Measurements from ENCODE around the gene MDN1. TPM values are rescaled to one million over a fixed set of nuclear protein-coding genes. Genes with fewer than 3 reads are reported as not detected.

The MDN1 gene, protein sequence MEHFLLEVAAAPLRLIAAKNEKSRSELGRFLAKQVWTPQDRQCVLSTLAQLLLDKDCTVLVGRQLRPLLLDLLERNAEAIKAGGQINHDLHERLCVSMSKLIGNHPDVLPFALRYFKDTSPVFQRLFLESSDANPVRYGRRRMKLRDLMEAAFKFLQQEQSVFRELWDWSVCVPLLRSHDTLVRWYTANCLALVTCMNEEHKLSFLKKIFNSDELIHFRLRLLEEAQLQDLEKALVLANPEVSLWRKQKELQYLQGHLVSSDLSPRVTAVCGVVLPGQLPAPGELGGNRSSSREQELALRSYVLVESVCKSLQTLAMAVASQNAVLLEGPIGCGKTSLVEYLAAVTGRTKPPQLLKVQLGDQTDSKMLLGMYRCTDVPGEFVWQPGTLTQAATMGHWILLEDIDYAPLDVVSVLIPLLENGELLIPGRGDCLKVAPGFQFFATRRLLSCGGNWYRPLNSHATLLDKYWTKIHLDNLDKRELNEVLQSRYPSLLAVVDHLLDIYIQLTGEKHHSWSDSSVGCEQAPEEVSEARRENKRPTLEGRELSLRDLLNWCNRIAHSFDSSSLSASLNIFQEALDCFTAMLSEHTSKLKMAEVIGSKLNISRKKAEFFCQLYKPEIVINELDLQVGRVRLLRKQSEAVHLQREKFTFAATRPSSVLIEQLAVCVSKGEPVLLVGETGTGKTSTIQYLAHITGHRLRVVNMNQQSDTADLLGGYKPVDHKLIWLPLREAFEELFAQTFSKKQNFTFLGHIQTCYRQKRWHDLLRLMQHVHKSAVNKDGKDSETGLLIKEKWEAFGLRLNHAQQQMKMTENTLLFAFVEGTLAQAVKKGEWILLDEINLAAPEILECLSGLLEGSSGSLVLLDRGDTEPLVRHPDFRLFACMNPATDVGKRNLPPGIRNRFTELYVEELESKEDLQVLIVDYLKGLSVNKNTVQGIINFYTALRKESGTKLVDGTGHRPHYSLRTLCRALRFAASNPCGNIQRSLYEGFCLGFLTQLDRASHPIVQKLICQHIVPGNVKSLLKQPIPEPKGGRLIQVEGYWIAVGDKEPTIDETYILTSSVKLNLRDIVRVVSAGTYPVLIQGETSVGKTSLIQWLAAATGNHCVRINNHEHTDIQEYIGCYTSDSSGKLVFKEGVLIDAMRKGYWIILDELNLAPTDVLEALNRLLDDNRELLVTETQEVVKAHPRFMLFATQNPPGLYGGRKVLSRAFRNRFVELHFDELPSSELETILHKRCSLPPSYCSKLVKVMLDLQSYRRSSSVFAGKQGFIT (N-terminal part only)
- total RNA-seq = 10 to 100 TPM; 21.3 to 30.4 (median 24.1) TPM

DNA sequence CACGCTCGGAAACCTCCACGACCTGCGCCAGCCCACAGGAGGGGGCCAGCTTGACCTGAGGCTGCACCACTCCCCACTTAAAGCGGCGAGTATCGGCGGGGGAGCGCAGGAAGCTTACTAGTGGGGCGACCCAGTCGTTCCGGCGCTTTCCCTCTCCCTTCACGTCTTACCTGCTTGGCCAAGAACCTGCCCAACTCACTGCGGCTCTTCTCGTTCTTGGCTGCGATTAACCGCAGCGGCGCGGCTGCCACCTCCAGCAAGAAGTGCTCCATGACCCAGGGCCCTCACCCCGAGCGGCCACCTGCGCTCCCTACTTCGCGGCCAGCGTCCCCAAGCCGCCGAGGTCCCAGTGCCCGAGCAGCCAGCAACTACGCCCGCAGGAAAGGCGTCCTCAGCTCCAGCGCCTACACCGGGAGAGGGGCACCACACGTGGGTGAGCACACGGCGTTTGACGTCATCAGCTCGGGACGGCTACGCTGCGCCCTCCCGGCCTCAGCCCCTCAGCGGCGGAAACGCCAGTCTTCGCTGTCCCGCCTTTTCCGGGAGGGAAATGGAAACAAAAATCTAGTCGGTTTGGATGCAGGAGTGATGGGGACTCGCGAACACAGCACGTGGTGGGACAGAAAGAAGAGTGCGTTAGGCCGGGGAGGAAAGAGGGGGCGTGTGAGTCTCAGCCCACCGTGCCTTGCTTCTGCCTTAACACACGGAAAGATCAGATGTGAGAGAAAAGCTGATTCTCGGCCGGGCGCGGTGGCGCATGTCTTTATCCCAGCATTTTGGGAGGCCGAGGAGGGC, at the start of gene MDN1:
TSS of gene MDN1 (minus strand) at position 459 of the 795 bp plus-strand sequence. CDS start at position 272, 187 bp downstream.
- H3K27ac ChIP-seq = peak within 1 kb of the TSS; percentile 80 to 93 (median 92)
- no peaks in the 10 kb centered on the region for H3K36me3 ChIP-seq
- no peak for TF ChIP-seq EP300 (IDR thresholded peaks at IDR 0.05)
- peak; percentile 91 for TF ChIP-seq POLR2AphosphoS5 (IDR thresholded peaks at IDR 0.05)
- TF ChIP-seq POLR2A (IDR thresholded peaks at IDR 0.05) = peak; percentile 57 to 63
- TF ChIP-seq, protein P1, sequence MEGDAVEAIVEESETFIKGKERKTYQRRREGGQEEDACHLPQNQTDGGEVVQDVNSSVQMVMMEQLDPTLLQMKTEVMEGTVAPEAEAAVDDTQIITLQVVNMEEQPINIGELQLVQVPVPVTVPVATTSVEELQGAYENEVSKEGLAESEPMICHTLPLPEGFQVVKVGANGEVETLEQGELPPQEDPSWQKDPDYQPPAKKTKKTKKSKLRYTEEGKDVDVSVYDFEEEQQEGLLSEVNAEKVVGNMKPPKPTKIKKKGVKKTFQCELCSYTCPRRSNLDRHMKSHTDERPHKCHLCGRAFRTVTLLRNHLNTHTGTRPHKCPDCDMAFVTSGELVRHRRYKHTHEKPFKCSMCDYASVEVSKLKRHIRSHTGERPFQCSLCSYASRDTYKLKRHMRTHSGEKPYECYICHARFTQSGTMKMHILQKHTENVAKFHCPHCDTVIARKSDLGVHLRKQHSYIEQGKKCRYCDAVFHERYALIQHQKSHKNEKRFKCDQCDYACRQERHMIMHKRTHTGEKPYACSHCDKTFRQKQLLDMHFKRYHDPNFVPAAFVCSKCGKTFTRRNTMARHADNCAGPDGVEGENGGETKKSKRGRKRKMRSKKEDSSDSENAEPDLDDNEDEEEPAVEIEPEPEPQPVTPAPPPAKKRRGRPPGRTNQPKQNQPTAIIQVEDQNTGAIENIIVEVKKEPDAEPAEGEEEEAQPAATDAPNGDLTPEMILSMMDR (IDR thresholded peaks at IDR 0.05) = peak in 1 of 4 experiments; percentile 7
- H3K4me1 ChIP-seq = peaks cover 0 to 33% (median 9%) of the 10 kb centered on the region in 3 donors
- ATAC-seq = peak; percentile 99
- no peaks in the 10 kb centered on the region for H3K27me3 ChIP-seq
- WGBS, 2 donors (ENCODE audit: low coverage in 1 of 2) = 0% methylated on average over 11 of the region's 65 CpGs
- peak within 1 kb of the TSS; percentile 88 to 92 for H3K4me3 ChIP-seq
- H3K9me3 ChIP-seq = no peaks in the 10 kb centered on the region

DNA sequence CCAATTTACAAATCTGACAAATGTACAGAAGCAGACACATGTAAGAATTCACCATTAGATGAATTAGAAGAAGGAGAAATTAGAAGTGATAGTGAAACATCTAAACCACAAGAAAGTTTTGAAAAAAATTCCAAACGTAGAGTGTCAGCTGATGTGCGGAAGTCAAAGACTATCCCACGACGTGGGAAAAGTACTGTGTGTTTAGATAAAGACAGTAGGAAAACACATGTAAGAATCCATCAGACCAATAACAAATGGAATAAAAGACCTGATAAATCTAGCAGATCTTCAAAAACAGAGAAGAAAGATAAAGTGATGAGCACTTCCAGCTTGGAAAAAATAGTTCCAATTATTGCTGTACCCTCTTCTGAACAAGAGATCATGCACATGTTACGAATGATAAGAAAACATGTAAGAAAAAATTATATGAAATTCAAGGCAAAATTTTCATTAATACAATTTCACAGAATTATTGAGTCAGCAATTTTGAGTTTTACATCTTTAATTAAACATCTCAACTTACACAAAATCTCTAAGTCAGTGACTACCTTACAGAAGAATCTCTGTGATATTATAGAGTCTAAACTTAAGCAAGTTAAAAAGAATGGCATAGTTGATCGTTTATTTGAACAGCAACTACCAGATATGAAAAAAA, 46.6 kb upstream of the MDN1 start:
- WGBS, 2 donors (ENCODE audit: low coverage in 1 of 2) = 87 to 97% methylated on average over 6 of the region's 6 CpGs
- Histone ChIP-seq H3K36me3 (peaks cover 2 to 94% of the 10 kb centered on the region in 2 donors), H3K4me1 (no peaks in the 10 kb centered on the region), H3K27me3 (no peaks in the 10 kb centered on the region), H3K4me3 (no peak overlapping the region), H3K9me3 (no peaks in the 10 kb centered on the region), H3K27ac (no peak overlapping the region)
- no peak for TF ChIP-seq POLR2AphosphoS5 (IDR thresholded peaks at IDR 0.05)
- TF ChIP-seq, protein P1 (IDR thresholded peaks at IDR 0.05) = no peak
- no peak for TF ChIP-seq EP300 (IDR thresholded peaks at IDR 0.05)
- TF ChIP-seq POLR2A (IDR thresholded peaks at IDR 0.05) = no peak
- no peak for ATAC-seq

DNA sequence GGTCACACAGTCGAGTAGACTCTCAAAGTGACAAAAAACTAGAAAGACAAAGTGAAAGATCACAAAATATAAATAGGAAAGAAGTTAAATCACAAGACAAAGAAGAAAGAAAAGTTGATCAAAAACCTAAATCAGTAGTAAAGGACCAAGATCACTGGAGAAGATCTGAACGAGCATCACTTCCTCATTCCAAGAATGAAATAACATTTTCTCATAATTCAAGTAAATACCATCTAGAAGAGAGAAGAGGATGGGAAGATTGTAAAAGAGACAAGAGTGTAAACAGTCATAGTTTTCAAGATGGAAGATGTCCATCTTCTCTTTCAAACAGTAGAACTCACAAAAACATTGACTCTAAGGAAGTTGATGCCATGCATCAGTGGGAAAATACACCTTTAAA, 43.1 kb upstream of the MDN1 start:
- TF ChIP-seq EP300 (IDR thresholded peaks at IDR 0.05) (no peak), POLR2A (IDR thresholded peaks at IDR 0.05) (no peak), POLR2AphosphoS5 (IDR thresholded peaks at IDR 0.05) (no peak)
- TF ChIP-seq, protein P1 (IDR thresholded peaks at IDR 0.05) = no peak
- 83 to 100% methylated on average over 1 to 2 of the region's 2 CpGs for WGBS, 2 donors (ENCODE audit: low coverage in 1 of 2)
- no peaks in the 10 kb centered on the region for H3K27me3 ChIP-seq
- H3K36me3 ChIP-seq = peaks cover 2 to 100% of the 10 kb centered on the region in 2 donors
- no peak for ATAC-seq
- H3K4me1 ChIP-seq = no peaks in the 10 kb centered on the region
- no peak overlapping the region for H3K4me3 ChIP-seq
- no peak overlapping the region for H3K27ac ChIP-seq
- H3K9me3 ChIP-seq = no peaks in the 10 kb centered on the region

DNA sequence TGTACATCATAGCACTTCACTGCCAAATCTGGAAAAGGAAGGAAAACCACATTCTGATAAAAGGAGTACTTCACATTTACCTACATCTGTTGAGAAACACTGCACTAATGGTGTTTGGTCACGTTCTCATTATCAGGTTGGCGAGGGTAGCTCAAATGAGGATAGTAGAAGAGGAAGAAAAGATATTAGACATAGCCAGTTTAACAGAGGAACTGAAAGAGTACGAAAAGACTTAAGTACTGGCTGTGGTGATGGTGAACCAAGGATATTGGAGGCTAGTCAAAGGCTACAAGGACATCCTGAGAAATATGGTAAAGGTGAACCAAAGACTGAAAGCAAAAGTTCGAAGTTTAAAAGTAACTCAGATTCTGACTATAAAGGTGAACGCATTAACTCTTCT, 42.7 kb upstream of the MDN1 start:
- no peaks in the 10 kb centered on the region for H3K4me1 ChIP-seq
- H3K4me3 ChIP-seq = no peak overlapping the region
- no peaks in the 10 kb centered on the region for H3K9me3 ChIP-seq
- no peaks in the 10 kb centered on the region for H3K27me3 ChIP-seq
- ATAC-seq = no peak
- peaks cover 2 to 100% of the 10 kb centered on the region in 2 donors for H3K36me3 ChIP-seq
- 89 to 94% methylated on average over 2 to 5 of the region's 5 CpGs for WGBS, 2 donors (ENCODE audit: low coverage in 1 of 2)
- TF ChIP-seq POLR2A (IDR thresholded peaks at IDR 0.05) = no peak
- TF ChIP-seq EP300 (IDR thresholded peaks at IDR 0.05) = no peak
- TF ChIP-seq, protein P1 (IDR thresholded peaks at IDR 0.05) = no peak
- TF ChIP-seq POLR2AphosphoS5 (IDR thresholded peaks at IDR 0.05) = no peak
- no peak overlapping the region for H3K27ac ChIP-seq

All from gastroesophageal sphincter (tissue), 4 donors.